GM19395 (cell line): ENCODE measurements around the gene KRT8.
"Not testable (repeated sequence)": the region's sequence is repeated elsewhere in the genome, so short reads cannot be mapped to it uniquely, and the experiment has no call there.

ENCODE experiments used
- ATAC-seq: cut with Tn5 transposase; IDR thresholded peaks from one replicate; pipeline ENCODE4 v1.9.1; 2021; ENCODE audit warnings: mild to moderate bottlenecking, moderate library complexity; ENCODE audit not compliant: unreplicated experiment

The KRT8 gene

DNA sequence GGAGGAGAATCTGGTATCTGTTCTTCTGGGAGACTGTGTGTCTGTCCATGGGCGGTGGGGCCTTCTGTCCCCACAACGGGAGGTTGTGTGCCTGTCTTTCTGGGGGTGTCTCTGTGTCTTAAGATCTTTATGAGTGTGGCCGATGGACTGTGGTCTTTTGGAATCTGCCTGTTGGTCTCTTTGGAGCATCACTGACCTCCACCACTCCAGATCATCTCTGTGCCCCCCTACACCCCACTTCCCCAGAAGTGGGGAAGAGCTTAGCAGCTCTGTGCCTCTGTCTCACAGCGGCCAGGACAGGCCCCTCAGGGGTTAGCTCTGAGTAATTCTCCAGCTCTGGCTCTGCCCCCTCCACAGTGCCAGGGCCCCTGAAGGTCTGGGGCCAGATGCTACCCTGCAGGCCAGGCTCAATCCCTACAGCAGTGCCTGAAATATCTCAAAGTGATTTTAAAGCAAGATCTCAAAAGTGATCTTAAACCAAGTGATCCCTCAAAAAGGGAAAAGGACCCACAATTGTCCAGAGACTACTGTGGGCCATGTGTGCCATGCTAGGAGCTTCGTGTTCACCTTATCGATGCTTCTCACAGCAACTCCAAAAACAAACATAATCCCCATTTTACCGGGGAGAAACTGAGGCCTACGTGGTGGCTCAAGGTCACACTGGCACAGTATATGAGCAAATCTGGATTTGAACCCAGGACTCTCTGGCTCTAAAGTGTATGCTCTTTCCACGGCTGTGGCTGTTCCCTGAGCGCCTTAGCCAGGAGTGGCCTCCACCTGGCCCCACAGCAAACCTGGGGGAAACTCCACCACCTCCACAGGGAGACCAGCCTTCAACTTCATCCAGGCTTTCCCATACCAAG lies 30.1 kb downstream of the KRT8 start:
- no peak for ATAC-seq

DNA sequence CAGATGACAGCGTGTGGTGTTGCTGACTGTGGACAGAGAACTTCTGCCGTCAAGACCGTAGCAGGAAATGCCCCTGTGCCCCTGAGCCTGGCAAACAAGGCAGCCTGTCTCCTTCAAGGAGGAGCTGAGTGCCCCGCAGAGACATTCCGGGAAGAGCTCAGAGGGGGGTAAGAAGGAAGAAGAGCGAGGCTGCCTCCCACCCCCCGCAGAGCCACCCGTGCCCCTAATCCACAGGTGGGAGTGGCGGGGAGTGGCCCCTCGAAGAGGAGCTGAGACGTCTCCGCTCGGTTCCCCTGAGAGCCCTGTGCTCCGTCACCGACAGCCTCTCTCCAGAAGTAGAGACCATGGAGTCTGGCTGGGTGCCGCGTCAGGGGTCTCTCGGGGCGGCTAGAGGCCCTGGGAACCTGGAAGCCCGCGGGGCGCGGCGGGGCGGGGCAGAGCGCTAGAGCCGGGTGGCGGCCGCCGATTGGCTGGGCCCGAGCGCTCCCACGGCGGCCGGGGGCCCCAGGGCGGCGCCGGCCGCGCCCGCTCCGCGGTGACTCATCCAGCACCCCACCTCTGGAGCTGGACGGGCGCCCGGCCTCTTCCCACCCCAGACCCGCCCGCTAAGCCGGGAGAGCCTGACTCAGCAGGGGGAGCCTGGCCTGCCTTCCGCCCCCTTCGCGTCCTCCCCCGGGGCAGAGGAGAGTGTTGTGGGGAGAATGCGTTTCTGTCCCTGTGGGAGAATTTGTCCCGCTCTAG lies 30.9 kb downstream of the KRT8 start:
- no peak for ATAC-seq

DNA sequence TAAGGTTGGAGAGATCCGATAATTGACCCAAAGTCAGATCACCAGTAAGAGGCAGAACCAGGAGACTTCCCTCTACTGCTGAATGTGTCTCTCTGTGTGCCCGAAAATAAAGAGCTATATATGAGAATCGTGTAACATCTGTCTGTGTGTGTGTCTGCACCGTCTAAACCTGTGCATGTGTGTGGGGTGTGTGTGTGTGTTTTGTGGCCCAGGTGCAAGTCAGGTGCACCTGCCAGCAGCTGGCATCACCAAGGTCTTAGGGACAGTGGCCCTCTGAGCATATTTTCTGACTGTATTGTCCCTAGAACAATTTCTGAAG lies 31.4 kb downstream of the KRT8 start:
- no peak for ATAC-seq

DNA sequence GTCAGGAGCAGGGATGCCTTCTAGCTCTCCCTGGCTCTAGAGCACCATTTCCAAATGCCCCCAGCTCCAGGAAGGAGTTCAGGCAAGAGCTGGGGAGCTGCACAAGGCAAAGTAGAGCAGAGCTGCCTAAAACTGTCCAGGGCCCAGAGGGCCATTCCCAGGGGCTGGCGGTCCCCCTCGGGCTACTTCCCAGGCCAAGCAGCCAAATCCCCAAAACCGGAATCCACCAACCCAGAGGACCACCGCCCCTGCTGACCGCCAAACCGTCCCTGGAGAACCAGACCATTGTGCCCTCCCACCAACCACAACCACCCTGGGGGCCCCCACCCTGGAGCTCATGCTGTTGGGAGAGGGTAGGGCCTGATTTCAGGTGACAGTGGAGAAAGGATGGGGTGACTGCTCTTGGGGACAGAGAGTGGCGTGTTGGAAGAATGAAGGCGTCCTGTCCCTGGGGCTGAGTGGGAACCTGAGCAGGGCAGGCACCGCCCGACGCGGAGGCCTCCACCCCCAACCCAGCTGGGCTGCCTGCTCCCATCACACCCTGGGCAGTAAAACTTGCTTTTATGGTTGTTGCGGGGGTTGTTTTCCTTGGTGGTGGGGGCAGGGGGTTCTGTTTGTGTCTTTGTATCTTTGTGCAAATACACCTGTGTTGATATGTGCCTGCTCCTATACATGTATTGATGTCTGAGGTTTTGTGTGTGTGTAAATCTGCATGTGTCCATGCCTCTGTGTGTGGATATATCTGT lies 32.1 kb downstream of the KRT8 start:
- ATAC-seq = no peak

DNA sequence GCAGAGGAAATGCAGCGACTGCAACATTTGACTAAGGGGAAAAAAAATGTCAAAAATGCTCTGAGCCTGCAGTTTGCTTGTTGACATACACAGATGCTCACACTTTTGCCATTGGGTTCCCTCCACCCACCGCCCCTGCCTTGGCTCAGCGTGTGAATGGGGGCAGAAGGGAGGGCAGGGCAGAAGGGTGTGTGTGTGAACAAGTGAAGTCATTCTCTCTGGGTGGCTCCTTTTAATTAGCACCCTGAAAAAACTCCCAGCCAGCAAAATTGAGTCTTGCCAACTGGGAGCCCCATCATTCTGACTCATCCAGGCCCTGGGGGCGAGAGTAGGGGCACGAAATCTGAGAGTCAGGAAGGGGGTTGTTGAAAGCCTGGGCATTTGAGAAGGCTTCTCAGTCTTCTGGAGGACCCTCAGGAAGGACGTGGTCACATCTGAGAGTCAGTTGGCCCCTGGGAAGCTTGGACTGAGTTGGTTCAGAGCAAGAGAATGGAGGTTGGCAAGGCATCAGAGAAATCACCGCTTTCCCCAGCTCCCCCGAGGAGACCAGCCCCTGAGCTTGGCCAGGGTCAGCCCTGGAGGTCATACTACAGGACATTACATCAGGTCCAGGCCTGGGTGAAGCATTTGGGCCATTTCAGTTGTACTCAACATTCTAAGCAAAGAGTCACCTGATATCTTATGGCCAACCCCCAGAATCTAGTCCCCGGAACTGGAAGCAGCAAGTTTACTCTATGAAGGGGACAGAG lies 33.4 kb downstream of the KRT8 start:
- no peak for ATAC-seq

DNA sequence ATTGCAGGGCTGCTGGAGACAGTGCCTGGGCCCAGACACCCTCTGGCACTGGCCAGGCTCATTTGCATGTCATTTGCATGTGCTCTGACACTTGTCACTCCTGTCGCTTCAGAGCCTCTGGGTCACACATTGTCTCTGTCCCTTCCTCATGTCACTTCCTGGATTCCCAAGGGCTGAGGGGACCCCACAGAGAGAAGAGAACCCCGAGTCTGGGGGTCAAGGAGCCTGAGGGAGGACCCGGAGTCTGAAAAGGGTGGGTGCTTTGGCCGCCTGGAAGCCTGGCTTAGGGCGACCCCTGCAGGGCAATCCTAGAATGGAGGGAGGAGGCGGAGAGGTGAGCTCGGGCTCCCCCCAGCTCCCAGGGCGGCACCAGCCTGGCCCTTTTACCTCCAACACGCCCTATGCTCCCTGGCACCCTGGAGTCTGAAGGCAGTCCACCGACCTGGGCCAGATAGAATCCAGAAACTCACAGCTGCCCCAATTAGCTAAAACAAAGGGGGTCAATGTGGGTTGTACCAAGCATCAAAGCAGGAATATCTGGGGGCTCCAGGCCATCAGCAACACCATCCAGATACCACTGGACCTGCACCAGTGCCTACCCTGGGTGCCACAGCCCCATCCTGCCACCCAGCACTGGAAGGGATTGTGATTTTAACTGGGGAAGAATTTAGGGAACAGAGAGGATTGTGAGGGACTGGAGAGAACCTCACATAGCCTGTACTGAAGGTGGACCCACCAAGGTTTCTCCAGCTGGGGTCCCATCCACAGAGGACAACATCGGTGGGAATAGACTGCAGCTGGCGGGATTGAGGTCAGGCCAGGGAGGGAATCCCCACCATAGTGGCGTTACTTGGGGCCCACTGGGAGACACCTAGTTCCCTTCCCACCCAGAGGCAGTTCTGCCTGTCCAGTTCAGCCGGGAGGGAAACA lies 34.2 kb downstream of the KRT8 start:
- no peak for ATAC-seq

DNA sequence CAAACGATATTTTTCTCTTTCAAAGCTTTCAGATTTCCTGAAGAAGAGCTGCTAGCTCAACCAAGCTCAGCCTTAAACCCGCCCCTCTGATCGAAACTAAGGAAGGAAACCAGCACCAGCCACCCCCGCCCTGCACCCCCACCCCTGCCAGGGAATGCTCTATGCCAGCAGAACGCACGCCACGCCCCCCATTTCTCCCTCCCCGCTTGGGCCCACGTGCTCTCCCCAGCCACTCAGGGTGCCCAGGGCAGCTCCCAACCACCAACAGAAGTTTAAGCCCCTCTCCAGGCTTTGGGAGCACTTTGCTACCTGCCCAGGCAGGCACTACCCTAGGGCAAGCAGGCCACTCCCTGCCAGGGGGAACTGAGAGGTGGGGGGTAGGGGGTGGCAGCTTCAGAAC lies 37.2 kb downstream of the KRT8 start:
- no peak for ATAC-seq

DNA sequence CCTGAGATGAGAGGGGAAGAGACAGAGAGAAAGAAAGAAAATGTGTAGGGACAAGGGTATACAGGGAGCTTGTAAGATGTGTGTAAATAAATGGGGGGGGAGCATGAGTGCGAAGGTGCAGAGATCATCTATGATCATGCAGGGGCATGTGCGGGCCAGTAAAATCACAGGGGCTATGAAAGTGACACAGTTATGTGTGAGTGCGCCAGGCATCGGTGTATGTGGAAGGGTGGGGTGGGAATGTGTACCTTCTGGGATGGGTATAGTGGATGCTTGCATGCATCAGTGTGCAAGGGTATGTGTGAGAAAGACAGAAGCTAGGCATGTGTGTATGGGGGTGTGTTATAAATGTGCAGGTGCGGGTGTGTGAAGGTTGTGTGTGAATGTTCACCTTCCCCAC lies 37.7 kb downstream of the KRT8 start:
- ATAC-seq = no peak

DNA sequence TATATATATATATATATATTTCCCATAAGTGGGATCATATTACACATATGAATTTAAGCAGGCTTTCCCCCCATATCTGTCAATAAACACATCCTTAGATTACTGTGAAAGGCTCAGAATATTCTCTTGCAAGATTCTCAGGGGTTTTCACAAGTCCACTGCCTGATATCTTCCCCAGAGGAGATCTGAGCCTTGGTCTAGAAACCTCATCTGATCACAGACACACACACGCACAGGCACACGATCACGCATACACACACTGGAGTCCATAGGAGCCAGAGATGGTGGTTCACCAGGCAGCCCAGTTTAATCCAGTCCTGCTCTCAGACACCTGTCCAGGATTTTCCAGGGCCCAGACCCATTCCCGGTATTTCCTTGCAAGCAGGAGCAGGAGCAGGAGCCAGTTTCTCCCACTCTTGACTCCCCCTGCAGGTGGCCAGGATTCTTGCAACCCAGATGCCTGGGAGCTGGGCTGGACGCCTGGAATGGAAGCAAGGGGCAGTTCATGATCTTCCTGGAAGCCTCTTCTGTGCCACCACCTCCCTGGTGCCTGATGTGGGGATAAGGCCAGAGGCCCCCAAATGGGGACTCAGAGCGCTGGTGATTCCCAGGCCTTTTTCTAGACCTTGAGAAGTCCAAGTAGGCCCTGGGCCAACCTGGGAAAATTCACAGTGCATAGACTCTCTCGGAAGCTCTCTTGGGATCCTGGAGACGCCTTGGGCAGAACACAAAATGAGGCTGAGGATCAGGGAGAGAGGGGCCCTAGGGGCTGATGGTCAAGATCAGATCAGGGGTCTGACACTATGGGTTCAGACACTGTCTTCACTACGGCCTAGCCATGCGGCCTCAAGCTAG lies 39.6 kb downstream of the KRT8 start:
- no peak for ATAC-seq

DNA sequence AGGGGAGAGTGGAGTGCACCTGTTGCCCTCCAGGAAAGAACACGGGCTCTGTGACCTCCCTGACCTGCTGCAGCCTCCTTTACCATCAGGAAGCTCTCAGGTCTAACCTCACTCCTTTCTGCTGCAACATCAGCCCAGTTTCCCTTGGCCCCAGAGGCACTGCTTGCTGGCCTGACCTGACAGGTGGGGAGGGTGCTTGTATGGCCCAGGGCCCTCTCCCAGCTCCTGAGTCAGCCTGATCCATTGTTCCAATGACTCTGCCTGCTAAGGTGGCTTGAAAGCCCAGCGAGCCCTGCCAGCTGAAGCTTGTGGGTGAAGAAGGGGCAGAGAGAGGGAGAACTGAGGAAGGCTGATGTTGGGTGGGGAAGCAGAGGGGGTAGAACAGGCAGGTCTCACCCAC lies 42.9 kb downstream of the KRT8 start:
- ATAC-seq = no peak

DNA sequence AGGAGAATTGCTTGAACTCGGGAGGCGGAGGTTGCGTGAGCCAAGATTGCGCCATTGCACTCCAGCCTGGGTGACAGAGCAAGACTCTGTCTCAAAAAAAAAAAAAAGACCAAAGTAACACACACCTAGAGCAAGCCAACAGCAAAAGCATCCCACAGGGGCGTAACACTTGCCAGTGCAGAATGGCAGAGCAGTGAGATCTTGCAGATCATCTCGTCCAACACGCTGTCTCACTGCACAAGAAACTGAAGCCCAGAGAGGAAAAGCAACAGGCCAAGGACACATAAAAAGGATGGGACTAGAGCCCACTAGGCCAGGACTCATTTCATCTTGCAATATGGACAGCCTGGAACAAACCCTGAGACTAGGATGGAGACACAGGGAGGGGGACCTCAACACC lies 43.4 kb downstream of the KRT8 start:
- no peak for ATAC-seq

DNA sequence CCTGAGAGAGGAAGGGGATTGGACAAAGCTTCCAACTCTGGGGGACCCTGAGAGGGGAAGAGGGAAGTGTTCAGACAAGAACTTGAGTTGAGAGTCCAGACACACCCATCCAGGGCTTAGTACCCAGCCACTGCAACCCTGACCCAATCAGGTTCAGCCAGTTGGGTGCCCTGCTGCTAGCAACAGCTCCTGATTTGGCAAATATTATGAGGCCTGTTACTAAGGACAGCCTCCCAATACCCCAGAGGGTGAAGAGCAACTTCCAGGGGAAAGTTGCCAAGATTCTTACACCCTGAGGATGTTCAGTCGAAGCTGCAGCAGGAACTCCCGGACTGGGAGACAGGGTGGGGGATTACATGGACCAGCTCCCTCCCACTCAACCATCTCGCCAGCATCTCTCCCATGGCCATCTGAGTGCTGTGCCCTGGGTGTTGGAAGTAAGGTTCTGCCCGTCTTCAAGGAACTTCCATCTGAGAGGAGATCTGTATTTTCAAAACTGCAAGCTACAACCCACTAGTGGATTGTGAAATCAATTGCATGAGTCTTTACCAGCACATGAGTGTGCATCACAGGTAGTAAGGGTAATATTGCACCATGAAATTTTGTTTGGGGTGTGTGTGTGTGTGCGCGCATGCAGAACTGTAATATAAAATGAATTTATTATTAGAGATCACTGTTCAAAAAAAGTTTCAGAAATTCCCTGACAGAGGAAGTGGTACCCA lies 44.6 kb downstream of the KRT8 start:
- no peak for ATAC-seq

DNA sequence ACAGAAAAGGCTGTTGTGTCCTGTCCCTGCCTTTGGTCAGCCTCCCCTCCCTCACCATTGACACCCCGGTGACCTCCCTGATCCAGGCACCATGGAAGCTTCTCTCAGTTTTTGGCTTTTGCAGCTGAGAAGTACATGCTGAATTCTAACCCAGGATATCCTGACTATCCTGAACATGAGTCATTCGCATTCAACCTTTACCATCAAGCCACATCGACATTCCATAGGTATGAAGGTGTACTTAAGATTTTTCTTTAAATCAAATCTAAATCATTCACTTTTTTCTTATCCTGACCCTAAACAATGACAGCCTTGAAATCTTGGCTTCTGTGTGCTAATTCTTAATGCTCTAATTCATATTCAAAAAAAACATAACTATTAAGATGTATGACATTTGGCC lies 47.4 kb downstream of the KRT8 start:
- no peak for ATAC-seq

DNA sequence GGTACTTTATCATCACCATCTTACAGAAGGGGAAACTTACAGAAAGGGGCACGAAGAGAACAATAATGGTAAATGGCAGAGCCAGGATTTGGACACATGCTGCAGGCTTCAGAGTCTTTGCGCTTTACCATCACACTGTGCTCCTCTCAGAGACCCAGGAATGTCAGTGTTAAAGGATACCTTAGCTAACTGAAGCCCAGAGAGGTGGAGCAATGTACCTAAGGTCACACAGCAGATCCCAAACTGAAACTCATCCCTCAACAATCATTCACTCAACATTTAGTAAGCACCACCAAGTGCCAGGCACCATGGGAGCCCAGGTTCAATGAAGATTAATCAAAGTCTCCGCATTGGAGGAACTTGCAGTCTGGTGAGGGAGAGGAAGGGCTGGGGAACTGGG lies 48.1 kb downstream of the KRT8 start:
- ATAC-seq = no peak

DNA sequence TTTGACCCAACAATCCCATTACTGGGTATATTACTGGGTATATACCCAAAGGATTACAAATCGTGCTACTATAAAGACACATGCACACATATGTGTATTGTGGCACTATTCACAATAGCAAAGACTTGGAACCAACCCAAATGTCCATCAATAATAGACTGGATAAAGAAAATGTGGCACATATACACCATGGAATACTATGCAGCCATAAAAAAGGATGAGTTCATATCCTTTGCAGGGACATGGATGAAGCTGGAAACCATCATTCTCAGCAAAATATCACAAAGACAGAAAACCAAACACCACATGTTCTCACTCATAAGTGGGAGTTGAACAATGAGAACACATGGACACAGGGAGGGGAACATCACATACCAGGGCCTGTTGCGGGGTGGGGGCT lies 48.8 kb downstream of the KRT8 start:
- not testable (repeated sequence) for ATAC-seq

DNA sequence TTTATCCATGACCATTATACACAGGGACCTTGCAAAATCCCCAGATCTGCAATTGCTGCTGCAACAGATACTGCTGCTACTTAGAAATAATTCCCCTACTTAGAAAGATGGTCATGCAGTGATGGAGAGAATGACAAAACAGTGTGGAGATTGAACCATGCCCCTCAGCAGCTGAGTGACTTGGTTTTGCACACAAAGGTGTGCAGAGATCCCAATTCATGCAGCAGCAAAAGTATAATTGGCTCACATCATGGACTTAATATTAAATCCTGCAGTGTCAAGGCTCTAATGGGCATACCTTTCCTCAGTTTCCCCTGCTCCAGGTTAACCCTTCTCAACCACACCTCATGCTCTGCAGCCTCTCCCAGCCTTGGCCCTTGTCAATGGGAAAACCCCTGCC lies 53.1 kb downstream of the KRT8 start:
- no peak for ATAC-seq

DNA sequence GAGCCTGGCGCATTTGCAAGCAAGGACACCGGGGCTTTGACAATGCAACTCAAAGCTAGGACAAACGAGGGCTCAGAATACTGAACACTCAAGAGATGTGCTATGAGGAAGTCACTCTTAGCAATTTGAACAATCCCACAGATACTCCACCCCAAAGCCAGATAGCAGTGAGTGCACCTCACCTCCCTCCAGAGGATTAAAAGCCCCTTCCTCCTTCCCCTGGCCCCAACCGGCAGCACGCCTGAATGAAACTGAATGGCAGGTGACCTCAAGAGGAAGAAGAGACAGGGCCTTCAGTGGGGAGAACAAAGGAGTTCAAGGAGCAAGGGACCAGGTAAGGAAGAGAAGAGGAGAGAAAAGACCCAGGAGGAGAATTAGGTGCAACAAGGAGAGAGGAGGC lies 54.2 kb downstream of the KRT8 start:
- ATAC-seq = no peak

DNA sequence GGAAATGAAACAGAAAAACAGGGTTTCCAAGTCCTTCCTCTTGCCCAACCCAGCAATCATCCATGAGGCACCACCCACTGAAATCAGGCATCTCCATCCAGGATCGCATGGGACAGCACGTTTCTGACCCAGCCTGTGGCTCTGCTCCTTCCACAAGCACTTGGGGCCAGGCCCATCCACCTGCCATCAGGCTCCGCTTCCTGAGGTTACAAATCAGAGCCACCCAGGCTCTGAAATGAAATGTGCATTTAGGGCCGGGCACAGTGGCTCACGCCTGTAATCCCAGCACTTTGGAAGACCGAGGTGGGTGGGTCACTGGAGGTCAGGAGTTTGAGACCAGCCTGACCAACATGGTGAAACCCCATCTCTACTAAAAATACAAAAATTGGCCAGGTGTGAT lies 55.4 kb downstream of the KRT8 start:
- no peak for ATAC-seq
